HFF-Myc (cell line): ENCODE results near the gene ADAMTS12.

ENCODE experiments used
- DNase-seq: peaks from one replicate; pipeline ENCODE4 v3.0.0-alpha.2; 2011; ENCODE audit warnings: low read depth; ENCODE audit errors: extremely low read depth
- H3K4me3 ChIP-seq: replicated peaks from 2 replicates; pipeline ENCODE4 v1.5.1; 2011; ENCODE audit warnings: low read depth, mild to moderate bottlenecking, control low read depth, low read length
- TF ChIP-seq, protein P1 (sequence below): IDR thresholded peaks from 2 replicates; pipeline ENCODE4 v1.5.1; 2012; ENCODE audit warnings: mild to moderate bottlenecking, low read depth, low read length, control low read depth; ENCODE audit errors: missing control alignments

Gene ADAMTS12

DNA sequence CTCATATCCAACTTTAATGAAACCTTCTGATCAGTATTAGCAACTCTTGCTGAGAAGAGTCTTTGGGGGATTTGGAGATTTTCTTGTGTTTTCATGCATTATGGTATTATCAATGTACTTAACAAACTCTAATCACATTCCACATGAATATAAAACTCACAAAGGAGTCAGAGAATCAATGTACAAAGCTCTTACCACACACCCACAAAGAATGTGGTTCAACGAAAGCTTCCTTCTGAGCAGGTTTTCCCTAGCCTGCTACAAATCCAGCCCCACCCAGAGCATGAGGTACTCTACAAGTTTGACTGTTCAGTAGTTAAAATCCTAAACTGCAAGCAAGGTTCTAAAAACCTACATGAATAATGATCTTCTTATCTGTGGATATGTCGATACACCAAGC, 240.9 kb downstream of the ADAMTS12 start:
- TF ChIP-seq, protein P1, sequence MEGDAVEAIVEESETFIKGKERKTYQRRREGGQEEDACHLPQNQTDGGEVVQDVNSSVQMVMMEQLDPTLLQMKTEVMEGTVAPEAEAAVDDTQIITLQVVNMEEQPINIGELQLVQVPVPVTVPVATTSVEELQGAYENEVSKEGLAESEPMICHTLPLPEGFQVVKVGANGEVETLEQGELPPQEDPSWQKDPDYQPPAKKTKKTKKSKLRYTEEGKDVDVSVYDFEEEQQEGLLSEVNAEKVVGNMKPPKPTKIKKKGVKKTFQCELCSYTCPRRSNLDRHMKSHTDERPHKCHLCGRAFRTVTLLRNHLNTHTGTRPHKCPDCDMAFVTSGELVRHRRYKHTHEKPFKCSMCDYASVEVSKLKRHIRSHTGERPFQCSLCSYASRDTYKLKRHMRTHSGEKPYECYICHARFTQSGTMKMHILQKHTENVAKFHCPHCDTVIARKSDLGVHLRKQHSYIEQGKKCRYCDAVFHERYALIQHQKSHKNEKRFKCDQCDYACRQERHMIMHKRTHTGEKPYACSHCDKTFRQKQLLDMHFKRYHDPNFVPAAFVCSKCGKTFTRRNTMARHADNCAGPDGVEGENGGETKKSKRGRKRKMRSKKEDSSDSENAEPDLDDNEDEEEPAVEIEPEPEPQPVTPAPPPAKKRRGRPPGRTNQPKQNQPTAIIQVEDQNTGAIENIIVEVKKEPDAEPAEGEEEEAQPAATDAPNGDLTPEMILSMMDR, result no peak
- H3K4me3 ChIP-seq, result no peak overlapping the region
- DNase-seq, result no peak

- no peak for DNase-seq
- TF ChIP-seq, protein P1, result no peak
- H3K4me3 ChIP-seq, result no peak overlapping the region
Observed at GRCh38 chr5:33649549-33650482, 242.0 kb downstream of the ADAMTS12 start.

DNA sequence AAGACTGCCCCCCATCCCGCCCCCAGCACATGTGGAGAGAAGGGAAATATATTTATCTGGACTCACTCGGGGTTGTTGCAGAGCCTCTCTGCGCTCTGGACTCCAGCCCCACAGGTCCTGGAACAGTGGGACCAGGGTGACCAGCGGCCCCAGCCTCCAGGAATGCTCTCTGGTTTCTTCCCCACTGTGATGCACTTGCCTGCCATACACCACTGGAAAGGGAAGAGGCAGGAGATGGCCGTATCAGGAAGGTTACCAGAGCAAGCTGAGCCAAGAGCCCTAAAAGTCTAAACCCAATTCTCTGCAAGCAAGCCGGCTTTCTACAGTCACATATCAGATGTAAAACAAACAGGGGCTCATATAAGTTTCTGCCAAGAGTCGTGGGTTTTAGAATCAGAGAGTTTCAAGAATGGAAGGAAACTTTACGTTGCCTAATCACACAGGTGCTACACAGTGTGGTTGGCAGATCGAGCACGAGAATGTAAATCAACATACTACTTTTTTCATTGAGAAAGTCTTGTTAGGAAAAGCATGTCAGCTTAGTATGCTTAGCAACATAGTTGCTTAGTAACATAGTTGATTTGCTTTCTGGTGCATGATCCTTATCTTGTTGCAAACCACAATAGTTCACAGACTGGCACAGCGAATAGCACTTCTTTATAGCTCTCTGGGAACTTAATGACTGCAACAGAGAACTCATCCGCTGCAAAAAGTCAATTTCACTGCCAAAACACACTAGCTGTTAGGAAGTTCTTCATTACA, 249.9 kb downstream of the ADAMTS12 start:
- DNase-seq, result no peak
- no peak overlapping the region for H3K4me3 ChIP-seq
- TF ChIP-seq, protein P1, result no peak

DNA sequence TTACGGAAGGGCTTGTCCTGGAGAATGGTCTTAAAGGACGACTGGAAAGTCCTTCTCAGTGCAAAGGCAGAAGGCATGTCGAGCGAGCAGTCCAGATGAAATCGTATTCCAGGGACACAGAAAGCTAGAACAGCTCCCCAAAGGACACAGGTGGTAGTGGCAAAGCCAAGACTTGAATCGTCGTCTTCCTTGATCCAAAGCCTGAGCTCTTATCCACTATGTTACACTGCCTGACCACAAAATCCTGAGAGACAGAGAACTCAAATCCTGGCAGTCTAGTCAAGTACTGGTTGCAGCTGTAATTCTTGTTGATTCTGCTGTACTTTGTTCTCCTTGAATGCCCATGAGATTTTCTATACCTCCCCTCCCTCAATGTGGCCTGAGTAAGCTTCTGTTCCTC, 252.3 kb downstream of the ADAMTS12 start:
- DNase-seq, result no peak
- H3K4me3 ChIP-seq, result no peak overlapping the region
- TF ChIP-seq, protein P1, result no peak

GRCh38 chr5:33637011-33637410, 254.8 kb downstream of the ADAMTS12 start:
- H3K4me3 ChIP-seq, result no peak overlapping the region
- TF ChIP-seq, protein P1, result no peak
- no peak for DNase-seq

- DNase-seq, result no peak
- H3K4me3 ChIP-seq, result no peak overlapping the region
- TF ChIP-seq, protein P1, result no peak
Observed at GRCh38 chr5:33635582-33635981, 256.2 kb downstream of the ADAMTS12 start.
